Central memory CD4-positive, alpha-beta T cell (primary cell): ENCODE data around the gene GAS6.
"Not testable (repeated sequence)": the region's sequence is repeated elsewhere in the genome, so short reads cannot be mapped to it uniquely, and the experiment has no call there.

Source experiments
- DNase-seq: peaks from one replicate; pipeline ENCODE4 v3.0.0; 2022

The GAS6 gene

GRCh38 chr13:113835461-113836270 lies 28.2 kb downstream of the GAS6 start:
- DNase-seq: no peak

- no peak for DNase-seq
Measured at GRCh38 chr13:113834496-113835200, 29.2 kb downstream of the GAS6 start.

- not testable (repeated sequence) for DNase-seq
Measured at GRCh38 chr13:113834006-113834405, 29.9 kb downstream of the GAS6 start.

- DNase-seq: no peak
Measured at GRCh38 chr13:113833111-113833830, 30.6 kb downstream of the GAS6 start.

GRCh38 chr13:113832631-113833030 lies 31.2 kb downstream of the GAS6 start:
- DNase-seq: no peak

GRCh38 chr13:113832205-113832604 lies 31.7 kb downstream of the GAS6 start:
- DNase-seq: no peak

- DNase-seq: no peak
Measured at GRCh38 chr13:113831061-113831460, 32.8 kb downstream of the GAS6 start.

- DNase-seq: not testable (repeated sequence)
Measured at GRCh38 chr13:113830426-113830950, 33.4 kb downstream of the GAS6 start.

GRCh38 chr13:113828282-113828825 lies 35.5 kb downstream of the GAS6 start:
- DNase-seq: no peak

GRCh38 chr13:113827021-113827420 lies 36.9 kb downstream of the GAS6 start:
- DNase-seq: no peak

- DNase-seq: not testable (repeated sequence)
Measured at GRCh38 chr13:113826446-113826845, 37.4 kb downstream of the GAS6 start.

GRCh38 chr13:113825841-113826240 lies 38.0 kb downstream of the GAS6 start:
- no peak for DNase-seq

- DNase-seq: no peak
Measured at GRCh38 chr13:113823771-113824170, 40.1 kb downstream of the GAS6 start.

GRCh38 chr13:113822956-113823744 lies 40.7 kb downstream of the GAS6 start:
- DNase-seq: no peak

- DNase-seq: no peak
Measured at GRCh38 chr13:113822266-113822665, 41.6 kb downstream of the GAS6 start.

- no peak for DNase-seq
Measured at GRCh38 chr13:113821847-113822246, 42.0 kb downstream of the GAS6 start.

- no peak for DNase-seq
Measured at GRCh38 chr13:113820813-113821651, 42.8 kb downstream of the GAS6 start.

- no peak for DNase-seq
Measured at GRCh38 chr13:113819731-113820715, 43.9 kb downstream of the GAS6 start.

- DNase-seq: no peak
Measured at GRCh38 chr13:113819341-113819730, 44.5 kb downstream of the GAS6 start.
